H1 (cell line): ENCODE data around the gene ZBTB46.

Experiments used
- ASH2L ChIP-seq: fragments of 200-600, 300-600 bp; sonication (generic); IDR thresholded peaks from one replicate; pipeline ENCODE4 v1.7.1; 2017; ENCODE audit warnings: low read length
- CBX5 ChIP-seq: fragments of 300-800, 300-1000 bp; sonication (generic); IDR thresholded peaks from 2 replicates; pipeline ENCODE4 v1.7.1; 2016; ENCODE audit warnings: antibody characterized with exemption, low read length, low read depth
- EP300 ChIP-seq, 2 experiments: IDR thresholded peaks; 1 replicate in 1 of 2; 2 replicates in 1 of 2; pipeline ENCODE4 v1.6.1; 2011 to 2012; ENCODE audit warnings: low read depth in 2 of 2, low read length in 2 of 2, mild to moderate bottlenecking in 2 of 2, borderline replicate concordance in 1 of 2, inconsistent platforms in 1 of 2, moderate library complexity in 1 of 2
- EZH2 ChIP-seq: fragments of 200-600 bp; sonication (generic); IDR thresholded peaks from 2 replicates; pipeline ENCODE4 v1.7.1; 2012; ENCODE audit warnings: low read depth, mild to moderate bottlenecking, moderate library complexity, low read length, inconsistent platforms; ENCODE audit not compliant: severe bottlenecking
- FOSL1 ChIP-seq: IDR thresholded peaks from 2 replicates; pipeline ENCODE4 v1.6.1; 2011; ENCODE audit warnings: mild to moderate bottlenecking, low read depth, low read length, moderate library complexity; ENCODE audit not compliant: insufficient read depth
- JUN ChIP-seq: IDR thresholded peaks from 2 replicates; pipeline ENCODE4 v1.6.1; 2011; ENCODE audit warnings: low read depth, mild to moderate bottlenecking, improper control_type of control experiment, low read length
- POLR2A ChIP-seq, 2 experiments: IDR thresholded peaks; 1 replicate in 1 of 2; 2 replicates in 1 of 2; pipeline ENCODE4 v1.6.1; 2011; ENCODE audit warnings: low read depth in 2 of 2, low read length in 2 of 2, mild to moderate bottlenecking in 2 of 2; ENCODE audit errors: control extremely low read depth in 1 of 2
- POLR2AphosphoS5 ChIP-seq: IDR thresholded peaks from 2 replicates; pipeline ENCODE4 v1.6.1; 2011; ENCODE audit warnings: low read depth, low read length
- RAD21 ChIP-seq, 2 experiments: IDR thresholded peaks in 1 of 2; conservative IDR thresholded peaks in 1 of 2; 2 replicates each; pipeline ENCODE4 v1.6.1; 2011; ENCODE audit warnings: low read depth in 2 of 2, low read length in 2 of 2, improper control_type of control experiment in 1 of 2, inconsistent platforms in 1 of 2, mild to moderate bottlenecking in 1 of 2, moderate library complexity in 1 of 2
- SP2 ChIP-seq: IDR thresholded peaks from 2 replicates; pipeline ENCODE4 v1.6.1; 2012; ENCODE audit warnings: mild to moderate bottlenecking, low read length, inconsistent platforms
- TF ChIP-seq, protein P1 (sequence below): IDR thresholded peaks from 2 replicates; pipeline ENCODE4 v1.6.1; 2012; ENCODE audit warnings: inconsistent platforms
- TF ChIP-seq, protein P2 (sequence below): IDR thresholded peaks from 2 replicates; pipeline ENCODE4 v1.6.1; 2011; ENCODE audit warnings: low read length, improper control_type of control experiment
- TF ChIP-seq, protein P3 (sequence below), 3 experiments: IDR thresholded peaks; 1 replicate in 2 of 3; 2 replicates in 1 of 3; pipeline versions ENCODE4 v1.5.1 to v1.6.1; 2011; ENCODE audit warnings: low read length in 3 of 3, mild to moderate bottlenecking in 3 of 3, inconsistent platforms in 2 of 3, low read depth in 1 of 3, moderate library complexity in 1 of 3; ENCODE audit not compliant: insufficient read depth in 1 of 3; ENCODE audit errors: control extremely low read depth in 1 of 3

DNA sequence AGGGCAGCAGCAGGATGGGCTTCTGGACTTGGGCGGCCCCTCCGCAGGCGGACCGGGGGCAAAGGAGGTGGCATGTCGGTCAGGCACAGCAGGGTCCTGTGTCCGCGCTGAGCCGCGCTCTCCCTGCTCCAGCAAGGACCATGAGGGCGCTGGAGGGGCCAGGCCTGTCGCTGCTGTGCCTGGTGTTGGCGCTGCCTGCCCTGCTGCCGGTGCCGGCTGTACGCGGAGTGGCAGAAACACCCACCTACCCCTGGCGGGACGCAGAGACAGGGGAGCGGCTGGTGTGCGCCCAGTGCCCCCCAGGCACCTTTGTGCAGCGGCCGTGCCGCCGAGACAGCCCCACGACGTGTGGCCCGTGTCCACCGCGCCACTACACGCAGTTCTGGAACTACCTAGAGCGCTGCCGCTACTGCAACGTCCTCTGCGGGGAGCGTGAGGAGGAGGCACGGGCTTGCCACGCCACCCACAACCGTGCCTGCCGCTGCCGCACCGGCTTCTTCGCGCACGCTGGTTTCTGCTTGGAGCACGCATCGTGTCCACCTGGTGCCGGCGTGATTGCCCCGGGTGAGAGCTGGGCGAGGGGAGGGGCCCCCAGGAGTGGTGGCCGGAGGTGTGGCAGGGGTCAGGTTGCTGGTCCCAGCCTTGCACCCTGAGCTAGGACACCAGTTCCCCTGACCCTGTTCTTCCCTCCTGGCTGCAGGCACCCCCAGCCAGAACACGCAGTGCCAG lies 134.3 kb downstream of the ZBTB46 start, which contains the start of gene TNFRSF6B:
- no peak for TF ChIP-seq ASH2L
- no peak for TF ChIP-seq EP300 (IDR thresholded peaks at IDR 0.05; ENCODE audit: borderline replicate concordance in 1 of 2, low read depth in 2 of 2, low read length in 2 of 2)
- TF ChIP-seq, protein P1, sequence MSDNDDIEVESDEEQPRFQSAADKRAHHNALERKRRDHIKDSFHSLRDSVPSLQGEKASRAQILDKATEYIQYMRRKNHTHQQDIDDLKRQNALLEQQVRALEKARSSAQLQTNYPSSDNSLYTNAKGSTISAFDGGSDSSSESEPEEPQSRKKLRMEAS = no peak
- TF ChIP-seq POLR2A (IDR thresholded peaks at IDR 0.05; ENCODE audit: control extremely low read depth in 1 of 2, low read depth in 2 of 2, low read length in 2 of 2) = peak in 1 of 2 experiments; percentile 57; a peak in 2 of 3 replicates
- TF ChIP-seq EZH2 = no peak
- TF ChIP-seq, protein P2, sequence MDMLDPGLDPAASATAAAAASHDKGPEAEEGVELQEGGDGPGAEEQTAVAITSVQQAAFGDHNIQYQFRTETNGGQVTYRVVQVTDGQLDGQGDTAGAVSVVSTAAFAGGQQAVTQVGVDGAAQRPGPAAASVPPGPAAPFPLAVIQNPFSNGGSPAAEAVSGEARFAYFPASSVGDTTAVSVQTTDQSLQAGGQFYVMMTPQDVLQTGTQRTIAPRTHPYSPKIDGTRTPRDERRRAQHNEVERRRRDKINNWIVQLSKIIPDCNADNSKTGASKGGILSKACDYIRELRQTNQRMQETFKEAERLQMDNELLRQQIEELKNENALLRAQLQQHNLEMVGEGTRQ = no peak
- no peak for TF ChIP-seq FOSL1
- no peak for TF ChIP-seq JUN
- peak; percentile 64 for TF ChIP-seq POLR2AphosphoS5
- TF ChIP-seq, protein P3, sequence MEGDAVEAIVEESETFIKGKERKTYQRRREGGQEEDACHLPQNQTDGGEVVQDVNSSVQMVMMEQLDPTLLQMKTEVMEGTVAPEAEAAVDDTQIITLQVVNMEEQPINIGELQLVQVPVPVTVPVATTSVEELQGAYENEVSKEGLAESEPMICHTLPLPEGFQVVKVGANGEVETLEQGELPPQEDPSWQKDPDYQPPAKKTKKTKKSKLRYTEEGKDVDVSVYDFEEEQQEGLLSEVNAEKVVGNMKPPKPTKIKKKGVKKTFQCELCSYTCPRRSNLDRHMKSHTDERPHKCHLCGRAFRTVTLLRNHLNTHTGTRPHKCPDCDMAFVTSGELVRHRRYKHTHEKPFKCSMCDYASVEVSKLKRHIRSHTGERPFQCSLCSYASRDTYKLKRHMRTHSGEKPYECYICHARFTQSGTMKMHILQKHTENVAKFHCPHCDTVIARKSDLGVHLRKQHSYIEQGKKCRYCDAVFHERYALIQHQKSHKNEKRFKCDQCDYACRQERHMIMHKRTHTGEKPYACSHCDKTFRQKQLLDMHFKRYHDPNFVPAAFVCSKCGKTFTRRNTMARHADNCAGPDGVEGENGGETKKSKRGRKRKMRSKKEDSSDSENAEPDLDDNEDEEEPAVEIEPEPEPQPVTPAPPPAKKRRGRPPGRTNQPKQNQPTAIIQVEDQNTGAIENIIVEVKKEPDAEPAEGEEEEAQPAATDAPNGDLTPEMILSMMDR (IDR thresholded peaks at IDR 0.05; ENCODE audit: control extremely low read depth in 1 of 3, insufficient read depth in 1 of 3, low read depth in 1 of 3, low read length in 3 of 3) = no peak
- TF ChIP-seq SP2 = no peak
- no peak for TF ChIP-seq CBX5
- no peak for TF ChIP-seq RAD21 (IDR thresholded peaks at IDR 0.05 in 1 of 2, conservative IDR thresholded peaks at IDR 0.05 in 1 of 2; ENCODE audit: low read depth in 2 of 2, low read length in 2 of 2)
